ENCODE measurements around the gene LACRT.

The LACRT gene

GRCh38 chr12:54611715-54612149 is 23.0 kb downstream of the LACRT start:
- H3K36me3 ChIP-seq (ENCODE audit: insufficient read depth, low read length), result no peaks in the 10 kb centered on the region
- no peaks in the 10 kb centered on the region for H3K27me3 ChIP-seq (ENCODE audit: insufficient read depth, low read length, poor library complexity, severe bottlenecking)

GRCh38 chr12:54608769-54609168 is 25.9 kb downstream of the LACRT start:
- Histone ChIP-seq H3K79me2 (ENCODE audit: insufficient read depth, low read length) (no peaks in the 10 kb centered on the region), H3K4me1 (ENCODE audit: insufficient read depth, low read length, poor library complexity, severe bottlenecking) (peaks cover under 1% of the 10 kb centered on the region), H3K27me3 (ENCODE audit: insufficient read depth, low read length, poor library complexity, severe bottlenecking) (no peaks in the 10 kb centered on the region), H3K4me2 (ENCODE audit: low read depth, low read length, poor library complexity, severe bottlenecking) (no peak overlapping the region), H3K36me3 (ENCODE audit: insufficient read depth, low read length) (no peaks in the 10 kb centered on the region), H4K20me1 (ENCODE audit: insufficient read depth, low read length, poor library complexity, severe bottlenecking) (no peaks in the 10 kb centered on the region), H3K9me2 (replicated peaks; ENCODE audit: low read depth, low read length) (no peaks in the 10 kb centered on the region), H3K9me3 (ENCODE audit: insufficient read depth, low read depth, low read length) (no peaks in the 10 kb centered on the region), H3F3A (ENCODE audit: low read depth) (no peaks in the 10 kb centered on the region), H3K9ac (ENCODE audit: low read depth, low read length, poor library complexity, severe bottlenecking) (no peak overlapping the region), H2AFZ (ENCODE audit: low read length) (no peak overlapping the region), H3K4me3 (ENCODE audit: low read length, poor library complexity, severe bottlenecking) (no peak overlapping the region)
- TF ChIP-seq EZH2phosphoT487 (IDR thresholded peaks at IDR 0.05; ENCODE audit: borderline replicate concordance) (no peak), CTCF (conservative IDR thresholded peaks at IDR 0.05; ENCODE audit: low read length) (no peak)

More at GRCh38 chr12:54611715-54612149, 23.0 kb downstream of the LACRT start:
- no peaks in the 10 kb centered on the region for H3K9me3 ChIP-seq (ENCODE audit: insufficient read depth, low read depth, low read length)
- no peak for TF ChIP-seq CTCF (conservative IDR thresholded peaks at IDR 0.05; ENCODE audit: low read length)
- no peak for TF ChIP-seq EZH2phosphoT487 (IDR thresholded peaks at IDR 0.05; ENCODE audit: borderline replicate concordance)
- H3F3A ChIP-seq (ENCODE audit: low read depth), result no peaks in the 10 kb centered on the region
- H3K9me2 ChIP-seq (replicated peaks; ENCODE audit: low read depth, low read length), result no peaks in the 10 kb centered on the region
- no peaks in the 10 kb centered on the region for H3K4me1 ChIP-seq (ENCODE audit: insufficient read depth, low read length, poor library complexity, severe bottlenecking)
- no peaks in the 10 kb centered on the region for H4K20me1 ChIP-seq (ENCODE audit: insufficient read depth, low read length, poor library complexity, severe bottlenecking)
- H3K4me2 ChIP-seq (ENCODE audit: low read depth, low read length, poor library complexity, severe bottlenecking), result no peak overlapping the region
- no peaks in the 10 kb centered on the region for H3K79me2 ChIP-seq (ENCODE audit: insufficient read depth, low read length)
- no peak overlapping the region for H2AFZ ChIP-seq (ENCODE audit: low read length)
- no peak overlapping the region for H3K9ac ChIP-seq (ENCODE audit: low read depth, low read length, poor library complexity, severe bottlenecking)
- H3K4me3 ChIP-seq (ENCODE audit: low read length, poor library complexity, severe bottlenecking), result no peak overlapping the region

GRCh38 chr12:54608156-54608555 is 26.5 kb downstream of the LACRT start:
- Histone ChIP-seq H3K36me3 (ENCODE audit: insufficient read depth, low read length) (no peaks in the 10 kb centered on the region), H3K4me1 (ENCODE audit: insufficient read depth, low read length, poor library complexity, severe bottlenecking) (peaks cover 6% of the 10 kb centered on the region), H3F3A (ENCODE audit: low read depth) (no peaks in the 10 kb centered on the region), H3K4me3 (ENCODE audit: low read length, poor library complexity, severe bottlenecking) (no peak overlapping the region), H3K9me2 (replicated peaks; ENCODE audit: low read depth, low read length) (no peaks in the 10 kb centered on the region), H3K79me2 (ENCODE audit: insufficient read depth, low read length) (no peaks in the 10 kb centered on the region), H3K4me2 (ENCODE audit: low read depth, low read length, poor library complexity, severe bottlenecking) (no peak overlapping the region), H3K27me3 (ENCODE audit: insufficient read depth, low read length, poor library complexity, severe bottlenecking) (no peaks in the 10 kb centered on the region), H3K9ac (ENCODE audit: low read depth, low read length, poor library complexity, severe bottlenecking) (no peak overlapping the region), H4K20me1 (ENCODE audit: insufficient read depth, low read length, poor library complexity, severe bottlenecking) (no peaks in the 10 kb centered on the region), H2AFZ (ENCODE audit: low read length) (no peak overlapping the region), H3K9me3 (ENCODE audit: insufficient read depth, low read depth, low read length) (no peaks in the 10 kb centered on the region)
- TF ChIP-seq CTCF (conservative IDR thresholded peaks at IDR 0.05; ENCODE audit: low read length) (no peak), EZH2phosphoT487 (IDR thresholded peaks at IDR 0.05; ENCODE audit: borderline replicate concordance) (no peak)
